Bronchus fibroblast of lung (primary cell): ENCODE measurements around the gene CACNG4. TPM values are rescaled to one million over a fixed set of nuclear protein-coding genes. Genes with fewer than 3 reads are reported as not detected.

Source experiments
- total RNA-seq: library from RNA; depleted of rRNA; stranded (reverse); fragments of >200 nt; gene quantifications from 2 replicates; pipeline ENCODE4 v1.2.3, GENCODE V29; 2015

The CACNG4 gene
- total RNA-seq: not detected in 2 replicates

GRCh38 chr17:66963909-66964771 is at the start of gene CACNG4:
CACNG4 (plus strand) TSS chr17:66964707; CDS start chr17:66964912, 205 bp downstream.

GRCh38 chr17:67044016-67044772 is 79.7 kb downstream of the CACNG4 start, which contains the start of gene CACNG1:
CACNG1 (plus strand) TSS chr17:67044554; CDS start chr17:67044661, 107 bp downstream.

Other genes starting within 250 kb of the CACNG4 start
- gene CACNG5, start 129.6 kb upstream of the CACNG4 start, total RNA-seq: 0.17 TPM in 1 of 2 replicates, not detected in the other
- gene CACNG1, start 79.8 kb downstream of the CACNG4 start, total RNA-seq: not detected in 2 replicates